ENCODE measurements around the gene NUDT4. TPM values are rescaled to one million over a fixed set of nuclear protein-coding genes. Genes with fewer than 3 reads are reported as not detected.

NUDT4 gene
- polyA plus RNA-seq, 1 experiment = 77.7 TPM

GRCh38 chr12:93358821-93359220 is 18.9 kb upstream of the NUDT4 start:
- no peak for TF ChIP-seq CTCF (IDR thresholded peaks at IDR 0.05; ENCODE audit: low read depth, low read length)
- ChIA-PET CTCF (interaction anchor here (0.5 to 1.0 kb wide), 3 partner anchors 60 to 367 kb away, joined by 3 to 4 read pairs (median 3); no protein-coding TSS in a partner anchor), POLR2A (interaction anchor here (0.8 kb wide), 1 partner anchor 18 kb away, joined by 4 read pairs; no protein-coding TSS in a partner anchor)
- H3K27me3 ChIP-seq (ENCODE audit: control insufficient read depth, insufficient read depth, low read length) = no peaks in the 10 kb centered on the region
- H3K9me3 ChIP-seq (ENCODE audit: control insufficient read depth, insufficient read depth, low read length) = no peaks in the 10 kb centered on the region
- no peak overlapping the region for H3K4me3 ChIP-seq (ENCODE audit: low read depth, low read length)
- DNase-seq (ENCODE audit: low read depth, low spot score) = no peak
- H3K27ac ChIP-seq (ENCODE audit: low read depth, low read length) = no peak overlapping the region

GRCh38 chr12:93360688-93361087 is 17.0 kb upstream of the NUDT4 start:
- Histone ChIP-seq H3K27ac (ENCODE audit: low read depth, low read length) (no peak overlapping the region), H3K27me3 (ENCODE audit: control insufficient read depth, insufficient read depth, low read length) (no peaks in the 10 kb centered on the region), H3K4me3 (ENCODE audit: low read depth, low read length) (no peak overlapping the region), H3K9me3 (ENCODE audit: control insufficient read depth, insufficient read depth, low read length) (no peaks in the 10 kb centered on the region)
- CTCF ChIA-PET = no interaction called here
- DNase-seq (ENCODE audit: low read depth, low spot score) = no peak
- no peak for TF ChIP-seq CTCF (IDR thresholded peaks at IDR 0.05; ENCODE audit: low read depth, low read length)
- POLR2A ChIA-PET = no interaction called here

GRCh38 chr12:93361151-93361919 is 16.4 kb upstream of the NUDT4 start:
- POLR2A ChIA-PET = no interaction called here
- no peaks in the 10 kb centered on the region for H3K27me3 ChIP-seq (ENCODE audit: control insufficient read depth, insufficient read depth, low read length)
- no peak for TF ChIP-seq CTCF (IDR thresholded peaks at IDR 0.05; ENCODE audit: low read depth, low read length)
- no peak overlapping the region for H3K4me3 ChIP-seq (ENCODE audit: low read depth, low read length)
- H3K9me3 ChIP-seq (ENCODE audit: control insufficient read depth, insufficient read depth, low read length) = no peaks in the 10 kb centered on the region
- CTCF ChIA-PET = interaction anchor here (0.5 kb wide), 1 partner anchor 12 kb away, joined by 3 read pairs; no protein-coding TSS in a partner anchor
- H3K27ac ChIP-seq (ENCODE audit: low read depth, low read length) = no peak overlapping the region
- DNase-seq (ENCODE audit: low read depth, low spot score) = no peak

GRCh38 chr12:93363841-93364297 is 13.9 kb upstream of the NUDT4 start:
- H3K27ac ChIP-seq (ENCODE audit: low read depth, low read length) = no peak overlapping the region
- TF ChIP-seq CTCF (IDR thresholded peaks at IDR 0.05; ENCODE audit: low read depth, low read length) = no peak
- no peaks in the 10 kb centered on the region for H3K9me3 ChIP-seq (ENCODE audit: control insufficient read depth, insufficient read depth, low read length)
- no peaks in the 10 kb centered on the region for H3K27me3 ChIP-seq (ENCODE audit: control insufficient read depth, insufficient read depth, low read length)
- no peak for DNase-seq (ENCODE audit: low read depth, low spot score)
- ChIA-PET POLR2A (no interaction called here), CTCF (interaction anchor here (0.7 kb wide), 1 partner anchor 8 kb away, joined by 4 read pairs; no protein-coding TSS in a partner anchor)
- H3K4me3 ChIP-seq (ENCODE audit: low read depth, low read length) = no peak overlapping the region

GRCh38 chr12:93365616-93366405 is 11.9 kb upstream of the NUDT4 start:
- no peaks in the 10 kb centered on the region for H3K27me3 ChIP-seq (ENCODE audit: control insufficient read depth, insufficient read depth, low read length)
- ChIA-PET CTCF (no interaction called here), POLR2A (no interaction called here)
- H3K27ac ChIP-seq (ENCODE audit: low read depth, low read length) = no peak overlapping the region
- DNase-seq (ENCODE audit: low read depth, low spot score) = no peak
- H3K9me3 ChIP-seq (ENCODE audit: control insufficient read depth, insufficient read depth, low read length) = no peaks in the 10 kb centered on the region
- H3K4me3 ChIP-seq (ENCODE audit: low read depth, low read length) = no peak overlapping the region
- TF ChIP-seq CTCF (IDR thresholded peaks at IDR 0.05; ENCODE audit: low read depth, low read length) = no peak
